GM21447 (cell line): Measurements from ENCODE around the gene PPIL4.
A peak's percentile ranks its signal among the peaks of the same experiment; 100 is the strongest.

Experiments used
- ATAC-seq: cut with Tn5 transposase; IDR thresholded peaks from one replicate; pipeline ENCODE4 v1.9.1; 2021; ENCODE audit not compliant: unreplicated experiment

Gene PPIL4

GRCh38 chr6:149484733-149485700 is 60.8 kb downstream of the PPIL4 start, which contains the start of gene ZC3H12D:
TSS of gene ZC3H12D (minus strand) at chr6:149485014. CDS start at chr6:149474543, 10,471 bp downstream.
- peak; percentile 43 for ATAC-seq

DNA sequence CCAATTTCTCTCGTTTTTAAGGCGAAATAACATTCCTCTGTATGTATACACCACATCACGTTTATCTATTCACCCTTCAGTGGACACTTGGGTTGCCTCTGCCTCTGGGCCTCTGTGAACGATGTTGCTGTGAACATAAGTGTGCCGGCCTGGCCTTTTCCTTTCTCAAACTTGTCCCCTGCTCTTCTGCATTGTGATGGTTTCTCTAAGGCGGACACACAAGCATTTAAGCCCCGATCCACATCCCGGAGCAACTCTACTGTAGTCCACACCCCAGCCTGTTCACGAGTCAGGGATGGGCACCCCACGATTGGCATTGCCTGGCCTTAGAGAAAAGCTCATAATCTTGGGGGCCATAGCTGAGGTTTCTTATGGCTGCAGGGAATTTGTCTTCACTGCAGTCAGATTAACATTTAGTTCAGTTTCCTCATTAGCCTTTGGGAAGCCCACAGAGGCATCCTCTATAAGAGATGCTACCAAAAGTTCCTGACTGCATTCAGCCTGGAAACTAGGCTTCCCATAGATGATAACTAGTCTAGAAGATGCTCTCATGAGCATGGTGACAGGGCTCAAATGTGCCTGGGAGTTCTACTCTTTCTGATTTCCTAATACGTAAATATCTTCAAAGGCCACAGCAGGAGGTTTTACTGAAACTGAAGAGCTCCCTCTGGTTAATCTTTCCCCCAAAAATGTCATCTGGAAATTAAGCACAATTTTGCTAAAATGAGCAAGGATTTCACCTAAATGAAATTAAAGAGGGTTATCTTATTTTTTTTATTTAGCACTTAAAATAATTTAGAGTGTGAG is 61.8 kb downstream of the PPIL4 start:
- ATAC-seq = no peak

DNA sequence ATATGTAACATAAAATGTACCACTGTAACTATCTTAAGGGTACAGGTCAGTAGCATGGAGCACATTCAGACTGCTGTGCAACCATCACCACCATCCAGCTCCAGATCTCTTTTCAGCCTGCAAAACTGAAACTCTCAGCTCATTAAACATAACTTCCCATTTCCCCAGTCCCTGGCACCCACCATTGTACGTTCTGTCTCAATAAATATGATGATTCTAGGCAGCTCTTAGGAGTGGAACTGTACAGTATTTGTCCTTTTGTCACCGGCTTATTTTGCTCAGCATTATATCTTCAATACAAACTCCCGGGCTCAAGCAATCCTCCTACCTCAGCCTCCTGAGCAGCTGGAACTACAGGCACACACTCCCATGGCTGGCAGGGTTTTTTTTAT is 62.5 kb downstream of the PPIL4 start:
- ATAC-seq = no peak

- ATAC-seq = no peak
Measured at GRCh38 chr6:149482545-149483333, 63.1 kb downstream of the PPIL4 start.

DNA sequence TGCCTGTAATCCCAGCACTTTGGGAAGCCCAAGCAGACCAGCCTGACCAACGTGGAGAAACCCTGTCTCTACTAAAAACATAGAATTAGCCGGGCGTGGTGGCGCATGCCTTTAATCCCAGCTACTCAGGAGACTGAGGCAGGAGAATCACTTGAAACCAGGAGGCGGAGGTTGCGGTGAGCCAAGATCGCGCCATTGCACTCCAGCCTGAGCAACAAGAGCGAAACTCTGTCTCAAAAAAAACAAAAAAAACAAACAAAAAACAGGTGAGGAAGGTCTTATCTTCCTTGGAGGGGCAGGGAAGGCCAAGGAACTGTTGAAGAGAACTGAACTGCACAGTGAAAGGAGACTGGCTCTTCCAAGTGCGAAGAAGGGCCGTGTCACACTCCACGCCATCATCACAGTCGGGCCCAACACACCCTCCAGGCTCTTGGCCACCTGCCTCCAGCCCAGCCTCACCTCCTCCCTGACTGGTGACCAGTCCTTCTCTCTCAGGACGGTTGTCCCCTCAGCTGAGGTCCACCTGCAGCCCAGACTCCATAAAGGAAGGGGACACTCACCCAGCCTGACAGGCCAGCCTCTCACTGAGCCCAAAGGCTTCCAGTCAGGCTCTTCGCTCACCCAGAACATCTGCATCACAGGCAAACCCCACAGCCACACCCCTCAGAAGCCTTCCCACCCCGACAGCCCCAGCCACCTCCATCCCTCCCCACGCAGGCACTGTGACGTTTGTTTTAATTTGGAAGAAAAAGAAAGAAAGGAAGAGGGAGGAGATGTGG is 65.2 kb downstream of the PPIL4 start:
- ATAC-seq = no peak

DNA sequence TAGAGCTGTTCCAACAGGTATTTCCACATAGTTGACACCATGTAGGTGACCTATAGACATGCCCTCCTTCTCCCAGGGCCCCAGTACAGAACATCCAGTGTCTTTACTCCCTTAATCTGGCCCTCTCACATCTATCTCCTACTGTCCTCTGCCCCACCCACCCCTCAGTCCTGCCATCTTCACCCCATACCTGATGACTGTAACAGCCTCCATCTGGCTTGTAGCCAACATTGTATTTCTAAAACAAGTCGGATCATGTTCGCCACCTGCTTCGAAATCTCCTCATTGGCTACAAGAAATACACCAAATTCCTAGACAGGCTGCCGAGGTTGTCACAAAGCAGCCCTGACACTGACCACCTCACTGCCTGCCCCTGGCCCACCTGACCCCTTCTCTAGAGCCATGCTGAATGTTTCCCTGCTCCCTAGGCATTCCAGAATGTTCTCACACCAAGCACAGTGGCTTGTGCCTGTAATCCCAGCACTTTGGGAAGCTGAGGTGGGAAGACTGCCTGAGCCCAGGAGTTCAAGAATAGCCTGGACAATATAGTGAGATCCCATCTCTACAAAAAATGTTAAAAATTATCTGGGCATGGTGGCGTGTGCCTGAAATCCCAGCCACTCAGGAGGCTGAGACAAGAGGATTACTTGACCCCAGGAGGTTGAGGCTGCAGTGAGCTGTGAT is 67.1 kb downstream of the PPIL4 start:
- no peak for ATAC-seq

DNA sequence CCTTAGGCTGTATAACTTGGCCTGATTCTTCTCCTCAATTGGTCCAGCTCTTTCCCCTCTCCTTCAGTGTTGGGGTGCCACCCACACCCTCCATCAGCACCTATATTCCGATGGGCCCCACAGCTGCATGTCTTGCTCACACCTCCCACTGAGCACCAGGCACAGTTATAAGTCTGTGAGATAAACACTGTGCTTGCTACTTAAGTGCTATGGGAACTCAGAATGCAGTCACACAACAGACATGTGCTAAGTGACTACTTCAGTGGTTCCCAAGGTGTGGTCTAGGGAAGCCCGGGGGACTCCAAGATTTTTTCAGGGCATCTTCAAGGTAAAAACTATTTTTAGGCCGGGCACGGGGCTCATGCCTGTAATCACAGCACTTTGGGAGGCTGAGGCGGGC is 68.3 kb downstream of the PPIL4 start:
- no peak for ATAC-seq

GRCh38 chr6:149476789-149477455 is 68.9 kb downstream of the PPIL4 start:
- no peak for ATAC-seq

- ATAC-seq = no peak
Measured at GRCh38 chr6:149474108-149474935, 71.5 kb downstream of the PPIL4 start.

- no peak for ATAC-seq
Measured at GRCh38 chr6:149473080-149474052, 72.5 kb downstream of the PPIL4 start.

- ATAC-seq = no peak
Measured at GRCh38 chr6:149472241-149472640, 73.6 kb downstream of the PPIL4 start.

DNA sequence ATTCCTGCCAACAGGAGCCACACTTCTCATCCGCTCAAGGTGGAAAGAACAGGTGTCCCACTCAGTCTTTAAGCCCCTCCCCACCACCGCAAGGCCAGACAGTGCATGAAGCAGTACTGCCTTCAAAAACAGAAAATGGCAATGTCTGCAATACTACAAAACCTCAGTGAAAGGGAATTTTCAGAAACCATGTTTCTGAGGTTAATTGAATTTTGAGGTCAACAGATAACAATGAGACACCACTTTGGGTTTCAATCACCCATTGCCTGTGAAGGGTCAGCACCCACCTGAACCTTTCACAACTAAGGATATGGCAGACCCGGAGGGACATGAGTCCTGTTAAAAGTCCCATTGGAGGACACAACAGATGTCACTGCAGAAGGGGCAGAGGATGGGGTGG is 74.0 kb downstream of the PPIL4 start:
- no peak for ATAC-seq

- no peak for ATAC-seq
Measured at GRCh38 chr6:149470948-149471347, 74.9 kb downstream of the PPIL4 start.

DNA sequence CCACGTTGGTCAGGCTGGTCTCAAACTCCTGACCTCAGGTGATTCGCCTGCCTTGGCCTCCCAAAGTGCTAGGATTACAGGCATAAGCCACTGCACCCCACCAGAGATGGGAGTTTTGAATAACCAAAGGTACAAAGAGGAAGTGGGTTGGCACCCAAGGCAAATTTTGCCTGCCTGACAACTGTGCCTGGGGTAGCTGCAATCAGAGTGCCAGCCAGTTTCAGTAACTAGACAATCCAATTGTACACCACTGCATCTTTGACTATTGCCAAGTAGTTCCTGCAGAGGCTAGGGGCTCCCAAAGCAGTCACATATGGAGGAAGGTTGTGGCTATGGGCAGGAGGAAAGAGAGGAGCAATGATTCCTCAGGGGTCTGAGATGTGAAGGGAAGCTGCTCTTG is 77.7 kb downstream of the PPIL4 start:
- ATAC-seq = peak; percentile 23

DNA sequence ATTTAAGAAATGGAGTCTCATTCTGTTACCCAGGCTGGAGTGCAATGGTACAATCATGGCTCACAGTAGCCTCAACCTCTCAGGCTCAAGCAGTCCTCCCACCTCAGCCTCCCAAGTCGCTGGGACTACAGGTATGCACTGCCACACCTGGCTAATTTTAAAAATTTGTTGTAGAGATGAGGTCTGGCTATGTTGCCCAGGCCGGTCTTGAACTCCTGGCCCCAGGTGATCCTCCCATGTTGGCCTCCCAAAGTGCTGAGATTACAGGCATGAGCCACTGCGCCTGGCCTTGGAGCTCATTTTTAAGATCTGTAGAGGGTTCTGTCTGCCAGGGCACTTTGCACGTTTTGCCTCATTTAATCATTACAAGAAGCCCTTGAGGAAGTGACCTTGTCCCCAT is 78.6 kb downstream of the PPIL4 start:
- no peak for ATAC-seq

DNA sequence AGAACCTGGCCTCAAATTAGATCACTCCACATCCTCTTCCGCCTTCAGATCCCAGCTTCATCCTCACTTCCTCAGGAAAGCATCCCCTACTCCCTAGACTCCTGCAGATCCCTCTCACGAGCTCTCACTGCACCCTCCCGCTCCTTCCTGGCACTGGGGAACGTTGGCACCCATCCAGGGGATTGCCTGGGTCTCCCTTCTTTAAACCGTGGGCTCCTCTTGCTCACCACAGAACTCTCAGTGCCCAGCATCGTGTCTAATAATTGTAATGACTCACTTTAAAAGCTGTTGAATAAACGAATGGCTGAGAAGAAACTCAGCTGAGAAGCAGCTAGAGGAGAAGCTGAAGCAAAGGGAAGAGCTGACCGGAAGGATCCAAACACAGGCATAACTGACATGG is 81.4 kb downstream of the PPIL4 start:
- ATAC-seq = no peak

DNA sequence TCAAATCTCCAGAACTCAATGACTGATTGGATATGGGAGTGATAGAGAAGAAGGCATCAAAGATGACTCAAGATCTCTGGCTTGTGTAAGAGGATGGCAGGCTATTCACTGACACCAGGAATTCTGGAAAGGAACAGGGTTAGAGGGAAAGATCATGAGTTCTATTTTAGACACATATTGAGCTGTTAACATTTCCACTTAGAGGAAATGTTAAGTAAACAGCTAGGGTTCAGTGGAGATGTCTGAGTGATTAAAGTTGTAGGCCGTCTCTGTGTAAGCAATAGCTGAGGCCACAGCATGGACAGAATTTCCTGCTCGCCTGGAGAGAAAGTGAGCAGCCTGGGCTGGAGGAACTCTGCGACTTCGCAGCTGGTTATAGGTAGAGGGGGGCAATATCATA is 82.1 kb downstream of the PPIL4 start:
- ATAC-seq = no peak
